Omental fat pad (tissue), 4 donors: Measurements from ENCODE around the gene APAF1. TPM values are rescaled to one million over a fixed set of nuclear protein-coding genes. Genes with fewer than 3 reads are reported as not detected.
"Not testable (repeated sequence)": the region's sequence is repeated elsewhere in the genome, so short reads cannot be mapped to it uniquely, and the experiment has no call there.

Source experiments
- ATAC-seq: fragments of 150-250 bp; one replicate; pipeline ENCODE4 v1.9.1; 2016; ENCODE audit warnings: mild to moderate bottlenecking, moderate library complexity; ENCODE audit not compliant: low FRiP score
- DNase-seq: peaks from one replicate; pipeline ENCODE4 v3.0.0-alpha.2; 2019; ENCODE audit warnings: low spot score
- total RNA-seq, 4 donors: library from RNA; depleted of rRNA; stranded (reverse); fragments of >200 nt; gene quantifications; one replicate each; pipeline ENCODE4 v1.1.0, GENCODE V29; 2016
- TF ChIP-seq, protein P1 (sequence below), 3 donors: fragments of 450-650 bp; IDR thresholded peaks; one replicate each; pipeline ENCODE4 v1.5.1; 2016 to 2017; ENCODE audit warnings: antibody characterized with exemption in 3 of 3, mild to moderate bottlenecking in 3 of 3, moderate library complexity in 2 of 3

The APAF1 gene
- total RNA-seq, 4 donors from 2014 or later: 8.4 to 24.3 (median 15.5) TPM

DNA sequence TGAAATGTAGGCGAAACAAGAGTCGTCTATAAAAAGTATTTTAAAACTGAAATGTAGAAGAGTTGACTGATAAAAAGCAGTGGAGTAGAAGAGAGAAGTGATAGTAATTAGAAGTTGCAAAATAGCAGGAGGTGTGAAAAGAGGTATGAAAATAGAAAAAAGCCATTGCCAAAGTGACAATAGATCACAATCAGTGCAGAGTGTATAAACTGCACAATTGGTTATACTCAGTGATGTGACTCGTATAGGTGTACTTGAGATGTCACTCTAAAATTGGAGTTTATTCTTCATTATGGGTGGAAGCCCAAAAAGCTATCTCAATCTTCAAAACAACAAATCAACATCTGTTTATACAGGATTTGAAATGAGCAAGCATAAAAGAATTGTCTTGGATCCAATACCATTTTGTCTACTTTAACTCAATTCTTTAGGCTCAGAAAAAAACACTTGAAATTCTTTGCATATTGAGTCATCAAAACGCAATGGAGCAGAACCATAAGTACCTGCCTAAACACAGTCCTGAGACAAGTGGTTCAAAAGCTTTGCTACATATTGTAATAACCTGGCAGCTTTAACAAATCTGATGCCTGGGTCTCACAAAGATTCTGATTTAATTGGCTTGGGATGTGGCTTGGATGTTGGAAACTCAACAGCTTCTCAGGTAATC is 9.3 kb upstream of the APAF1 start:
- DNase-seq (no peak), ATAC-seq (no peak)
- TF ChIP-seq, protein P1, sequence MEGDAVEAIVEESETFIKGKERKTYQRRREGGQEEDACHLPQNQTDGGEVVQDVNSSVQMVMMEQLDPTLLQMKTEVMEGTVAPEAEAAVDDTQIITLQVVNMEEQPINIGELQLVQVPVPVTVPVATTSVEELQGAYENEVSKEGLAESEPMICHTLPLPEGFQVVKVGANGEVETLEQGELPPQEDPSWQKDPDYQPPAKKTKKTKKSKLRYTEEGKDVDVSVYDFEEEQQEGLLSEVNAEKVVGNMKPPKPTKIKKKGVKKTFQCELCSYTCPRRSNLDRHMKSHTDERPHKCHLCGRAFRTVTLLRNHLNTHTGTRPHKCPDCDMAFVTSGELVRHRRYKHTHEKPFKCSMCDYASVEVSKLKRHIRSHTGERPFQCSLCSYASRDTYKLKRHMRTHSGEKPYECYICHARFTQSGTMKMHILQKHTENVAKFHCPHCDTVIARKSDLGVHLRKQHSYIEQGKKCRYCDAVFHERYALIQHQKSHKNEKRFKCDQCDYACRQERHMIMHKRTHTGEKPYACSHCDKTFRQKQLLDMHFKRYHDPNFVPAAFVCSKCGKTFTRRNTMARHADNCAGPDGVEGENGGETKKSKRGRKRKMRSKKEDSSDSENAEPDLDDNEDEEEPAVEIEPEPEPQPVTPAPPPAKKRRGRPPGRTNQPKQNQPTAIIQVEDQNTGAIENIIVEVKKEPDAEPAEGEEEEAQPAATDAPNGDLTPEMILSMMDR (IDR thresholded peaks at IDR 0.05): no peak

DNA sequence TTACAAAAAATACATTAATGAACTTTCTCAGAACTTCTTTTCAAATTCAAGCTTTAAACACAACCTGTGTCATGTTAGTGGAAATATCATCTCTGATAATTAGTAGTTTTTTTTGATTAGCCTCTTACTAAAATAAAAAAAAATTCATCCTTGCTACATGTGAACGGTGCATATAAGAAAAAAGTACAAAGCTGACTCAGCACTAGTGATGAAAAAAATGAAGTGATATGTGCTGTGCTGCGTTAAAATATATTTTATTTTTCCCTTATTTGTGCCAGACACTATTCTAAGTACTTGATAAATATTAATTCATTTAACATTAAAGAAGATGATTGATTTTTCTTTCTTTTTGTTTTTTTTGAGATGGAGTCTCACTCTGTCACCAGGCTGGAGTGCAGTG is 8.0 kb upstream of the APAF1 start:
- TF ChIP-seq, protein P1 (IDR thresholded peaks at IDR 0.05): no peak
- no peak for ATAC-seq
- DNase-seq: no peak

DNA sequence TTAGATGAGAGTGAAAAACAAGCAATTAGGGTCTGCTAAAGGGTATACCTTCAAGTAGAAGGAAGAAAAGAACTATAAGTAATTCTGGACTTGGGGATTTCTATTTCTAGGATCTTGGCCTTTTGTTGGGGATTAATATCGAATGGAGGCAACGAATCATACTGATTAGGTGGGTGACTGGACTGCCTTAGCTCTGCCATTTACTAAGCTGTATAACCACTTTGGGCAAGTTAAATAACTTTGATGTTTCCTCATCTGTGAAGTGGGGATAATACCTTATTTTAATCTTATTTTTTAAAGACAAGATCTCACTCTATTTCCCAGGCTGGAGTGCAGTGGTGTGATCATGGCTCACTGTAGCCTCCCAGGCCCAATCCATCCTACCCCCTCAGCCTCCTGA is 7.1 kb upstream of the APAF1 start:
- TF ChIP-seq, protein P1 (IDR thresholded peaks at IDR 0.05): no peak
- ATAC-seq: no peak
- no peak for DNase-seq

DNA sequence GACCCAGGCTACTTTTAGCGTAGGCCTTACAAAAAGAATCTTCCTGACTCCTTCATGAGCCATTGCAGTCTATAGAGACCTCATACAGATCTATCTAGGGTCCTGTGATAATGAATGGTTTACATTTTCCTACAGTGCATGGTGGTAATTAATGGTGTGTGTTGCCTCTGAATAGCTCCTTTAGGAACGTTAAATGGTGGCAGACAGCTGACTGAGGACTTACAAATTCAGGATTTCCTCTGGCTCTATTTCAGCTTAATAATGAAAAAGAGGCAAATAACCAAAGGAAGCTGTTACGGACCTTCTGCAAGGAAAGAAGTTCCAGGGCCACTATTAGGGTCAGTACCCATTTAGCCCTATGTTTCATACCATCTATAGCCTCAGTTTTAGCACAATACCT is 5.6 kb upstream of the APAF1 start:
- DNase-seq (no peak), ATAC-seq (no peak)
- TF ChIP-seq, protein P1 (IDR thresholded peaks at IDR 0.05): no peak

DNA sequence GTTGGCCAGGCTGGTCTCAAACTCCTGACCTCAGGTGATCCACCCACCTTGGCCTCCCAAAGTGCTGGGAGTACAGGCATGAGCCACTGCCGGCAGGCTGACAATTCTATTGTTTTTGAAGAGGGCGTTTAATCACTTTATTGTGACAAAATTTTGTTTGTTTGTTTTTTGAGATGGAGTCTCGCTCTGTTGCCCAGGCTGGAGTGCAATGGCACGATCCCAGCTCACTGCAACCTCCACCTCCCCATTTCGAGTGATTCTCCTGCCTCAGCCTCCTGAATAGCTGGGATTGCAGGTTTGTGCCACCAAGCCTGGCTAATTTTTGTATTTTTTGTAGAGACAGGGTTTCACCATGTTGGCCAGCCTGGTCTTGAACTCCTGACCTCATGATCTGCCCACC is 2.3 kb upstream of the APAF1 start:
- DNase-seq, ATAC-seq: not testable (repeated sequence)

DNA sequence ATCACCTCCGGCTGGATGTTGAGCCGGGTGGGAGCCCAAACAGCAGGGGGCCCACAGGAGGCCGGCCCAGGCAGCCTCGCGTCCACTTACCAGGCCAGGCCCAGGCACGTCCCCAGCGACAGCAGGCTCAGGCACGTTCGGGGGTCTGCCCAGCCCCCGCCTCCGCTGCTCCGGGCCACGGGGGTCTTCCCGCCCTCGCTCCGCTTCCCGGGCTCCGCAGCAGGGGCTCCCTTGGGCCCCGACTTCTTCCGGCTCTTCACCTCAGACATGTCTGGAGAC is 718 bp upstream of the APAF1 start:
- DNase-seq (no peak), ATAC-seq (peak; percentile 32)
- TF ChIP-seq, protein P1 (IDR thresholded peaks at IDR 0.05): no peak

DNA sequence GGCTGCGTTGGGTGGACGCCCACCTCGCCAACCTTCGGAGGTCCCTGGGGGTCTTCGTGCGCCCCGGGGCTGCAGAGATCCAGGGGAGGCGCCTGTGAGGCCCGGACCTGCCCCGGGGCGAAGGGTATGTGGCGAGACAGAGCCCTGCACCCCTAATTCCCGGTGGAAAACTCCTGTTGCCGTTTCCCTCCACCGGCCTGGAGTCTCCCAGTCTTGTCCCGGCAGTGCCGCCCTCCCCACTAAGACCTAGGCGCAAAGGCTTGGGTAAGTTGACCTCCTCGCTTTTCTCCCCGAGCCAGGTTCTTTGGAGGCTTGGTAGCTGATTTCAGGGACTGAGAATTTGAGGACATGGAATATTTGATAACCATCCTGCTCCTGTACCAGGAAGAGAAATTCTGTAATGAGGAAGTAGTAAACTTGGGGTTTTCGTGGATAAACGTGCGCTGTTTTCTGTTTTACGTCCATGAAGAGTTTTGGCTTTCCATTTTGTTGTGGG is 530 bp downstream of the APAF1 start:
- DNase-seq: no peak
- ATAC-seq: peak; percentile 19
- TF ChIP-seq, protein P1 (IDR thresholded peaks at IDR 0.05): no peak
